Adrenal gland (tissue), 5 donors: ENCODE measurements around the gene TRAF4.

Experiments
- POLR2A ChIP-seq, 2 donors: fragments of 450-650 bp; IDR thresholded peaks; one replicate each; pipeline ENCODE4 v1.6.1; 2017; ENCODE audit warnings: antibody characterized with exemption in 2 of 2, mild to moderate bottlenecking in 2 of 2, moderate library complexity in 1 of 2
- TF ChIP-seq, protein P1 (sequence below), 6 experiments: fragments of 450-650 bp in 4 of 6; fragments of 200-600 bp in 2 of 6; sonication (generic) in 1 of 6; IDR thresholded peaks; 1 replicate in 5 of 6; 2 replicates in 1 of 6; pipeline versions ENCODE4 v1.5.1 to v1.8.0; 2016 to 2021; ENCODE audit warnings: antibody characterized with exemption in 6 of 6, mild to moderate bottlenecking in 2 of 6, moderate library complexity in 1 of 6
- donor health status: DM: no; HTN: no; CAD: no.

DNA sequence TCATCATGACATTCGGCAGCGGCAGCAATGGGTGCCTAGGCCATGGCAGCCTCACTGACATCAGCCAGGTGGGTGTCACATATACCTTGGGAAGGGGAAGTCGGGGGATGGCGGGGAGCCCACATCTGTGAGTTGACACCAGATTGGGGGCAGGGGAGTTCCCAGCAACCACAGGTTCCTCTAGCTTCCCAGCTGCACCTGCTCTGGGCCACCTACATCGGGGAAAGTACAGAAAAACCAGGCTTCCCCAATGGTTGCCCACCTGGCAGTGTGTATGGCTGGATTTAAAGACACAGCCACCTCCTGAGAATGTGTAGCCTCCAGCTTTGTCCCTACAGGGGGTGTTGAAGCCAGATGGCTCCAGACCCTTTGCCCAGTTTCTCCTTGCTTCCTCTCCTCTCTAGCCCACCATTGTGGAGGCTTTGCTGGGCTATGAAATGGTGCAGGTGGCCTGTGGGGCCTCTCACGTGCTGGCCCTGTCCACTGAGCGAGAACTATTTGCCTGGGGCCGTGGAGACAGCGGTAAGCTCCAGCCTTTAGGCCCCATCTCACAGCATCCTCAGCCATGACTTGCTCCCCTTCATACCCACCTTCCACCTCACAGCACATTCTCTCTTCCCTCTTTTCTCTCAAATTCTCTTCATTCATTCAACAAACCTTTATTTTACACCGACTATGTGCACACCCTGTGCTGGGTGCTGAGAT is 5.0 kb upstream of the TRAF4 start:
- no peak for TF ChIP-seq POLR2A (IDR thresholded peaks at IDR 0.05)
- TF ChIP-seq, protein P1, sequence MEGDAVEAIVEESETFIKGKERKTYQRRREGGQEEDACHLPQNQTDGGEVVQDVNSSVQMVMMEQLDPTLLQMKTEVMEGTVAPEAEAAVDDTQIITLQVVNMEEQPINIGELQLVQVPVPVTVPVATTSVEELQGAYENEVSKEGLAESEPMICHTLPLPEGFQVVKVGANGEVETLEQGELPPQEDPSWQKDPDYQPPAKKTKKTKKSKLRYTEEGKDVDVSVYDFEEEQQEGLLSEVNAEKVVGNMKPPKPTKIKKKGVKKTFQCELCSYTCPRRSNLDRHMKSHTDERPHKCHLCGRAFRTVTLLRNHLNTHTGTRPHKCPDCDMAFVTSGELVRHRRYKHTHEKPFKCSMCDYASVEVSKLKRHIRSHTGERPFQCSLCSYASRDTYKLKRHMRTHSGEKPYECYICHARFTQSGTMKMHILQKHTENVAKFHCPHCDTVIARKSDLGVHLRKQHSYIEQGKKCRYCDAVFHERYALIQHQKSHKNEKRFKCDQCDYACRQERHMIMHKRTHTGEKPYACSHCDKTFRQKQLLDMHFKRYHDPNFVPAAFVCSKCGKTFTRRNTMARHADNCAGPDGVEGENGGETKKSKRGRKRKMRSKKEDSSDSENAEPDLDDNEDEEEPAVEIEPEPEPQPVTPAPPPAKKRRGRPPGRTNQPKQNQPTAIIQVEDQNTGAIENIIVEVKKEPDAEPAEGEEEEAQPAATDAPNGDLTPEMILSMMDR (IDR thresholded peaks at IDR 0.05), result no peak
